Measurements from ENCODE around the gene ARHGAP32.
"Not testable (repeated sequence)": the region's sequence is repeated elsewhere in the genome, so short reads cannot be mapped to it uniquely, and the experiment has no call there.

ARHGAP32 gene

DNA sequence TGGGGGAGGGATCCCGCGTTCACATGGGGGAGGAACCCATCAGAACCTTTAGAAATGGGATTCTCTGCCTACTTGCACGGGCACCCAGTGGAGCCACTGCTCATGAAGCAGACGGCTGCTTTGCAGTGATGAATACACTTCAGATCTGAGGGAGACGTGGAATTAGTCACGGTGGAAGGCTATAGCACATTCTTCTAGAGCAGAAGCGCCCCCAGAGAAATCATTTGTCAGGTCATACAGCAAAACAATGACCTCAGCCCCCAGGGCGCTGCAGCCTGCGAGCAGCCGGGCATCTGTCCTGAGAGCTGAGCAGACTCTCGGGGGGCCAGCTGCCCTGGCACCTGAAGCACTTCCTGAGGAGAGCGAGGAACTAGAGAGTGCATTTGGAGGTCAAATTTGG is 262.1 kb downstream of the ARHGAP32 start:
- DNase-seq (ENCODE audit: low read depth), result no peak

DNA sequence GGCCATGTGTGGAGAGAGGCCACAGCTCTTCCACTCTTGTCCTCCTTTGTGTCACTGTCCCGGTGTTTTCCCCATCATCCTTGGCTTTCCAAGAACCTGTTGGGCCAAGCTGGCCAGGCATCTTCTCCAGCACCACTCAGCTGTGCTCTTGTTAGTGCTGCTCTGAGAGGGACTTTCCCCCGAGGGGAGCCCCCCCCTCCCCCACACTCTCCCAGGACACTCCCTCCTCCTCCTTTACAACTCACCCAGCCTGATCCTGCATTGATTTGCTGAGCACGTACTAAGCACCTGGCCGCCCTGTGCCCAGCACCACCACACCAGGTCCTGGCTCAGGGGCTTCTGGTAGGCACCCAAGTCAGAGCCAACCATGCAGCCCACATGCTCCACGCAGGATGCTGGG is 262.7 kb downstream of the ARHGAP32 start:
- no peak for DNase-seq (ENCODE audit: low read depth)

DNA sequence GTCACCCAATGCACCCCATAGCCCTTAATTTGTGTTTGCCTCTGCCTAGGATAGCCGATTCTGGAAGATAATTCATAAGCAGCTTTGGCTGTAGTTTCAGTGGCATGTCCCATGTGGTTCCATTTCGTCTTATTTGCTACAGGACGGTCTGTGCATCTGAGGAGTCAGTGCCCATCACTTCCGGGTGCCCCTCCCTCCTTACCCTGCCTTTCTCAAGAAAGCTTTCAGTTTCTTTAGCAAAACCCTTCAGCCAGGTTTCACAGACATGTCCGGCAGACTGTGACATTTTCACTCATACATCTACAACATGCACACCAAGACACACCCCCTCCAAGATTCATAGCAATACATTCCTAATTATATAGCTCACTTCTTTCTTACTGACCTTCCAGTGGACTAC is 263.7 kb downstream of the ARHGAP32 start:
- no peak for DNase-seq (ENCODE audit: low read depth)

DNA sequence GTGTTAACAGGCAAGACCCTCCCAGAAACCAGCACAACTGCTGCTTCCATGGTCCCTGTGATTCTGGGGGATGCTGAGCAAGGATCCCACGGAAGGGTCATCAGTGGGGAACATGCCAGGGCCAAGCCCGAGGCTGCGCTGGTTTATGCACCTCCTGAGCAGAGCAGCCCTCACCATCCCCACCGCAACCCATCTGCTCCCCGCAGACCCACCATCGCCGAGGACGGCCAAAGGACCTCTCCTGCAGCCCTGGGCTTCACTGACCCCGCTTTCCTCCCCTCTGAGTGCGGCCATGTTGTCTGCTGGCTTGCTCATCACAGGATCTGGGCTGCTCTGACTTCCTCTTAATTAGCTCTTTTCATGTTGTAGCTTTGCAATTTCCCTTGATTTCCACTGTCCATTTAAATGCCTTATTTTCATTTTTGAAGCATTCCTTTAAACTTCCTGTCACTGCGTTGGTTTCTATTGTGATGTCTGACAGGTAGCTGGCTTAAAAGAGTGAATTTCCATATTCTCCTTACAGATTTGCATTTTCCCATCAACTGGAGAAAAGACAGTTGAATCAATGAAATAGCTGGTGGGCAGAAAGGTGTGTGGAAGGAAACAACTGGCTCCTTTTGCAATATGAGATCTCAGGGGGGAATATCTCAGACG is 264.3 kb downstream of the ARHGAP32 start:
- DNase-seq (ENCODE audit: low read depth), result no peak

DNA sequence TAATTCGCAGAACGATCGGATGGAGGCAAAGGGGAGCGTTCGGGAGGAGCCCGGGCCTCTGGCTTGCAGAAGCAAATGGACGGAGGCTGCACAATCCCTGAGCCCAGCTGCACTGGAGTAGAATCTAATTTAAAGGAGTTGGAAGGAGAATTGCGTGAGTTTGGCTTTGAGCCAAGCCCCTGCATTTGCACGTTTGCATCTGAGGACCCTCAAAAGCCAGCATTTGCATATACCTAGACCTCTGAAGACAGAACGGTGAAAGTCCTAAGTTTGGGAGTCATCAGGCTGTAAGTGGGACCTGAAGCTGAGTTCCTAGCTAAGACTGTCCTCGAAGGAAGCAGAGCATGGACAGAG is 265.0 kb downstream of the ARHGAP32 start:
- no peak for DNase-seq (ENCODE audit: low read depth)

DNA sequence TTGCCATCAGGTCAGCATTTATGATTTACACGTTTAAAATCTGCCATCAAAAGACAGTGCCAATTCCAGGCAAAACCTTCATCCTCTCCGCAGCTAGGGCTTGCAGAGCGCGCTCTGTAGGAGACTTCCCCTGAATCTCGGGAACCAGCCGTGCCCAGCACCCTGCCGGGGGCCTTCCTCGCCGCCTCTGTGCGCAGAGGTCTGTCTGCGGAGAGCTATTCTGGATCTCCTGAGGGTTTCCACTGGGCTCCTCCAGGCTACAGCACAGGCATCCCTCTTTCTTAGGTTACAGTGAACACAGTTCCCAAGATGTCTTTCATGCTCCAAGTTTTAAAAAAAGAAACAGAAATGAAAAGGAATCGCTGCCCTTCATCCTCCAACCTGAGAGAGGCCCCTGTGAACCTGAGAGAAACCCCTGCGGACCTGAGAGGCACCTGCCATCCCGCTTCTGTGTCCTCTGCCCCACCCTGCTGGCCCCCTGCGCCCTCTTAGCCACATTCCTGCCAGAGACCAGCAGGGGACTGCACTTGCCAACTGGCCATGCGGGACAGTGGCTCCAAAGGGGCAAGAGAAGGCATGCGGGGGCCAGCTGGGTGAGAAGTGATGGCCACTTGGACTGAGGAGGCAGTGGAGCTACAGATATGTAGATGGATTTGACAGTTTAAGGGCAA is 265.6 kb downstream of the ARHGAP32 start:
- DNase-seq (ENCODE audit: low read depth), result no peak

DNA sequence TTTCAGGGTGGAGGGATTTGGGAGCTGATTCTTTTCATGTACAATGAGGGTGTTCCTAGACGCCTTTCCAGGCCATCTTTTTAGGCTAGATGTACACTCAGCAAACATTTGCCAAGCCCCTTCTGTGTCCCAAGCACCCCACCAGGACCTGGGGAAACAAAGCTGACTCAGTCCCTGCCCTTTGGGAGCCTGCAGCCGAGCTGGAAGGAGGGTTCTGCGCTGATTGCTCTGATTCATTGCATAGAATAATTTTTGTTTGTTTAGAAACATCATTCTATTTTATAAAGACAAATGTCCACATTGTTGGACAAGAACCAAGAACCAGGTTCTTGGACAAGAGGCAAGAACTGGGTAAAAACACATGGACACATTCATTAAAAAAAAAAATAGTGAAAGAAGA is 266.1 kb downstream of the ARHGAP32 start:
- no peak for DNase-seq (ENCODE audit: low read depth)

DNA sequence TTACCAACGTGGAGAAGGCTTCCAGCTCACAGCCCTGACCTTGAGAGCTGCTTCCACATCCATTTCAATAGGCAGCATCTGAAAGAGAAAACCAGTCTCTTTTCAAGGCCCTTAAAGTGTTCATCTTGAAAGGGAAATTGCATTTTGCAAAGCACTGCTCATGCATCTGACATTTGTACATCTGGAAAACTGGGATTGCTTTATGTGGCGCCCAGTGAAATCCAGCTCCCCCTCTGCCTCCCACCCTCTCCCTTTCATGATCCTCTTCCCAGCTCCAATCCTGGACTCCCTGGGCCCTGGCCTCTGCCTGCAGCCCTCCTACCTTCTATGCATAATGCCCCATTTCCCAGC is 266.9 kb downstream of the ARHGAP32 start:
- DNase-seq (ENCODE audit: low read depth), result no peak

DNA sequence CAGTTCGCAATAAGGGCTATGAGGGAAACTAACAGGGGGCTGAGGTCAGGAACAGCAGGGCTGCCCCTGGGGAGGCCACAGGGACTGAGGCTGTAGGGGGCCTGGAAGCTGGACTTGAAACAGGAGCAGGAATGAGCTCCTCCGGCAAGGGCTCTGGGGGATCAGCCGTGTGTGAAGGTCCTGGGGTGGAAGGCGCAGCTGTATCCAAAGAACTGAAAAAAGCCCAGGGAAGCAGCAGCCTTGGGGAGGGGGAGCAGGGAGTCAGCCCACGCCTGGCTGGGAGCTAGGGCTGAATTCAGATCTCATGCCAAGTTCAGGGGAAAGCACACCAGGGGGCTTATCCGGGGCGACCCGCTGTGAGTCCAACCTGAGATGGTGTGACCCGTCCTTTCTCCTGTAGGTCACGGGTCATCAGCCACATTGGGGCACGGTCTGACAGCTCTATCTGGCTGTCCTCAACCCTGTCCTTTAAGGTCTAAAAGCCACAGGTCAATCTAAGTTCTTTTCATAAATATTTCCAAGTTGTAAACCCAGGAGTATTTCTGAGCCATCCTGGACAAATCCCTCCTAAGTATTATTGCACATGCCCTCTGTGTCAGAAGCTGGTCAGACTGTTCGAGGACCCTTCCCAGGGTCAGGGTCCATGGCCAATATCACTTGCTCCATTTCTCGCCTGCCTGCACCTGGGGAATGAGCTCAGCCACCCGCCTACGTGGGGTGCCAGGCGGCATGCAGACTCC is 267.4 kb downstream of the ARHGAP32 start:
- no peak for DNase-seq (ENCODE audit: low read depth)

DNA sequence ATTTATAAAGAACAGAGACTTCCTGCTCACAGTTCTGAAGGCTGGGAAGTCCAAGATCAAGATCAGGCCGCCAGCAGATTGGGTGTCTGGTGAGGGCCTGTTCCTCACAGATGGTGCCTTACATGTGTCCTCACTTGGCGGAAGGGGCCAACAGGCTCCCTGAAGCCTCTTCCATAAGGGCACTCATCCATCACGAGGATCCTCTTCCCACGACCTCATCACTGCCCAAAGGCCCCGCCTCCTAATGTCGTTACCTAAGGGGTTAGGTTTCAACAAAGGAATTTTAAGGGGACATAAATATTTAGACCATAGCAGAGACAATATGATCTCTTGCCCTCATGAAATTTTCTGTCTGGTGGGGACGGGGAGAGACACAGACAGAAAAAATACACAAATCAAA is 268.0 kb downstream of the ARHGAP32 start:
- DNase-seq (ENCODE audit: low read depth), result no peak

DNA sequence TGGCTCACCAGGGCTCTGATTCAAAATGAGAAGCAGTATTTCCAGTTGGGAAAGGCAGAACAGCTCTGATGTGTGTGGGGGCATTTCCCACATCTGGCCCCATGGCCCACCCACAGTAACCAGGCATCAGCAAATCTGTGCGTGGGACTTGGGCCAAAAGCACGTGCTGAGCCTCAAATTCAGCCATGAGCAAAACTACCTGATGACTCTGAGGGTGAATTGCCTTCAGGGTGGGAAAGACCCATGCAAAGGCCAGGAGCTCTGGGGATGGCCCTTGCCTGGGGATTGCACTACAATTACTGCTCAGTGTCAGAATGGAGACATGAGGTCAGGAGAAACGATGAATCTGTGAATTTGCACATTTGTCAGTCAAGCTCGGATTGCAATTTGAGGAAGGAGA is 270.3 kb downstream of the ARHGAP32 start:
- no peak for DNase-seq (ENCODE audit: low read depth)

DNA sequence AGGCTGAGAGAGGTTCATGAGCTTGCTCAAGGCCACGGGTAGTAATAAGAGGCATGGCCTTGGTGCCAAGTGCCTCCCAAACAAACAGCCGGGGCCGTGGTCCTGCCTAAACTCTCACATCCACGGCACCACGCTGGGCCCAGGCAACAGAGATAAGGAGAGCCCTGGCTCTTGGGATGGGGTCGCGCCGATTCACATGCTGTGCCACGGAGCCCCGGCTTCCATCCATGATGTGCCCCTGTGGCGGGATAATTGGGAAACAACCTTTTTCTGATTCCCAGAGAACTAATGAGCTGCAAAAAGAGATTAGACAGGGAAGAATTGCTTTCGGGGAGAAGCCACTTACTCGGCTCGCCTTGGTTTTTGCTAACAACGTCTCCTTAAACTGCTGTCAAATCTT is 271.5 kb downstream of the ARHGAP32 start:
- DNase-seq (ENCODE audit: low read depth), result no peak

DNA sequence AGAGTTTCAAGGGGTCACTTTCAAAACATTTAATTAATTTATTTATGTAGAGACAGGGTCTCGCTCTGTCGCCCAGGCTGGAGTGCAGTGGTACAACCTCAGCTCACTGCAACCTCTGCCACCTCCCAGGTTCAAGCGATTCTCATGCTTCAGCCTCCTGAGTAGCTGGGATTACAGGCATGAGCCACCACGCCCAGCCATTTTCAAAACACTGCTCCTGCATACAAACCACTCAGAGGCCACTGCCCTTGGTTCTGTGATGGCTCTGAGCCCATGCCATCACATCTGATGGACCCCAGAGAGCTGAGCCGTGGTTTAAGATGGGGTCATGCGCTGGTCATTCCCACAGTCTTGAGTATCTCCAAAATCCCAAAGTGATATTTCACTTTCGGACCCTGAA is 272.5 kb downstream of the ARHGAP32 start:
- DNase-seq (ENCODE audit: low read depth), result not testable (repeated sequence)

DNA sequence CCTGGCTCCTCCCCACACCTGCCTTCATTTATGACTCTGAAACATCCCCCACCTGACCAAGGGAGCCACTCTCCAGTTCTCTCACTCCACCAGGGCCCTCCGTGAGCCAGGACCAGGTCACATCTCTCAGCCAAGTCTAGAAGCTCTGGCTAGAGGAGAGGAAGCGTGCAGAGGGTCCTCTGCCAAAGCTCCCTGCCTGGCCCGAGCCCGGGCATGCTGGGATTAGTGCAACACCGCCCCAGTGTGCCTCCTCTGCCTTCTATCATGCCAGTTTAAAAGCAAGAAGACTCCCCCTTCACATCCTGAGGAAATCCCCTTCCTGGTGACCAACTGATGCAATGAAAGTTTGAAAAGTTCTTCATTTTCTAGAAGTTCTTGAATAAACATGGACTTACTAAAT is 272.9 kb downstream of the ARHGAP32 start:
- DNase-seq (ENCODE audit: low read depth), result no peak

DNA sequence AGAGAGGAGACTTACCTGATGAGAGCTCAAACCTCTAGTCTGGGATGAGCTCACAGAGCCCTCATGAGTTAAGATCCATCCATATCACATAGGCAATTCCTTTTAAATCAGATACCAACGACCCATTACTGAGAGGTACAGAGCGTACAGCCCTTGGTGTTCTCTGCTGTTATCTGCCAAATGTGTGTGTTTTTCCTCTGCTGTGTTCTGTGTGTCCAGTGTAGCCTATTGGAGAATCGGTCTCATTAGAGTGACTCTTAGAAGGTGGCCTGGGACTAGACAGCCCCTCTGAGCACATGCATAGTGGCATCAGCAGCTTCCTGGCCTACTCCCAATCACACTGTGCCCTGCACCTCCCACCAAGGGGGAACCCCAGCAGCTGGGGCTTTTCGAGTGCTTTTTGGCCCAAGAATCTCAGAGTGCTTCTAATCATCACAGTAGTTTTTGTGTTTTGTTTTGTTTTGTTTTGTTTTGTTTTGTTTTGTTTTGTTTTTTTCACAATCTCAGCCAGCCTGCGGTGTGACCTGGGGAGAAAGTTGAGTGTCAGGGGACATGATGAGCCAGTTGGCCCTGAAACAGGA is 274.9 kb downstream of the ARHGAP32 start:
- DNase-seq (ENCODE audit: low read depth), result no peak

DNA sequence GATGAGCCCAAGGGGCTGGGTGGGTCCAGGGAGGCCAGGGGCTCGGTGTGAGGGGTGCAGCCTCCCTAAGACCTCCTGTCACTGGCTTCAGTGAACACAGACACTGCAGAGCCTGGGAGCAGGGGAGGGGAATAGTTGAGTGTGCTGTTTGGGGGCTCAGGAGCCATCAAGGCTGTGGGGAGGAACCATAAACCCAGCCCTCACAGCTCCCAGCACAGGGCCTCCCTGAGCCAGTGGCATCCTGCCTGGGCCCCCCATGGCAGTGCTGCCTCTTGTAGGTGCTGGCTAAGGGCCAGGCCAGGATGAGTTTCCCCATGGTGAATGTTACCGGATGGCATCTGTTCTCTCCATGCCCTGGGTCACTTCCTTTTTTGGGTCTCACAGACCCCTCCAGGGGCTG is 275.4 kb downstream of the ARHGAP32 start:
- DNase-seq (ENCODE audit: low read depth), result no peak

DNA sequence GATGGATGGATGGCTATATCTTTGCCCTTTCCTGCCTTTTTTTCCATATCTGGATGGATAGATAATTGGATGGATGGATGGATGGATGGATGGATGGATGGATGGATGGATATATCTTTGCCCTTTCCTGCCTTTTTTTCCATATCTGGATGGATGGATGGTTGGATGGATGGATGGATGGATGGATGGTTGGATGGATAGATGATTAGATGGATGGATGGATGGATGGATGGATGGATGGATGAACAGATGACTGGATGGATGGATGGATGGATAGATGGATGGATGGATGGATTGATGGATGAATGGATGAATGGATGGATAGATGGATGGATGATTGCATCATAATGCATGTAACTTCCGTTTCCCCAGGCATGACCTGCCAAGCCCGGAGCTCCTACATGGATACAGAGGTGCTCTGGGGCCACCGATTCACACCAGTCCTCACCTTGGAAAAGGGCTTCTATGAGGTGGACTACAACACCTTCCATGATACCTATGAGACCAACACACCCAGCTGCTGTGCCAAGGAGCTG is 276.0 kb downstream of the ARHGAP32 start:
- no peak for DNase-seq (ENCODE audit: low read depth)

DNA sequence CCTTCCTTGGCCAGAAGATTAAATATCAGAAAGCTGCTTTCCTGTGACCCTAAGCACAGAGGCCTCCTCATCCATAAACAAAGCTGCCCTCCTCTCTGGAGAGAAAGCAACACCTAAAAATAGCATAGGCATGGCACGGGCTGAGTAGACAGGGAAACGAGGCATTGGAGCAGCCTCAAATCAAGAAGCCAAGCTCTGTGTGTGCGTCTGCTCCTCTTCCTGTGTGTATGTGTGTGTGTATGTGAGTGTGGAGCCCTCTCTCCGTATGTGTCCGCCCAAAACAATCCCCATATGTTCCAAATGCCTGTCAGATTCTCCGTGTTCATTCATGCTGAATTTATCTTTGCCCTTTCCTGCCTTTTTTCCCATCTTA is 277.0 kb downstream of the ARHGAP32 start:
- no peak for DNase-seq (ENCODE audit: low read depth)
